PC-9 (cell line): ENCODE results near the gene IL5RA. TPM values are rescaled to one million over a fixed set of nuclear protein-coding genes. Genes with fewer than 3 reads are reported as not detected.

Experiments used
- BruUV-seq: library from RNA; stranded (reverse); fragments of 400-500 nt; replicated peaks from 2 replicates; lab custom pipeline; 2021; lab: Mats Ljungman, UMichigan
- CTCF ChIA-PET: fragments of 300-600 bp; sonication (Branson Sonifier 250); formaldehyde crosslinking; loops from one replicate; lab custom pipeline; 2022; ENCODE audit warnings: antibody characterized with exemption; lab: Charles Lee
- POLR2A ChIA-PET: fragments of 300-600 bp; sonication (Branson Sonifier 250); formaldehyde crosslinking; loops from one replicate; lab custom pipeline; 2022; ENCODE audit warnings: antibody characterized with exemption; ENCODE audit not compliant: unreplicated experiment; lab: Charles Lee
- DNase-seq, 2 experiments: peaks; one replicate each; pipeline versions ENCODE4 v3.0.0 to v3.0.0-alpha.2; 2015 to 2022; ENCODE audit warnings: mixed read lengths in 1 of 2
- H2AFZ ChIP-seq: fragments of 200-600 bp; sonication (generic); 2 replicates; pipeline ENCODE4 v1.8.1; 2017; ENCODE audit warnings: antibody characterized with exemption
- H3F3A ChIP-seq: fragments of 200-600 bp; sonication (generic); 2 replicates; pipeline ENCODE4 v1.8.1; 2017; ENCODE audit warnings: antibody characterized with exemption, mild to moderate bottlenecking, low read depth; ENCODE audit not compliant: insufficient read depth
- H3K27ac ChIP-seq: fragments of 200-600 bp; sonication (generic); 2 replicates; pipeline ENCODE4 v1.6.1; 2016; ENCODE audit warnings: mixed run types
- H3K27me3 ChIP-seq: fragments of 200-600 bp; sonication (generic); 2 replicates; pipeline ENCODE4 v1.6.1; 2016; ENCODE audit warnings: low read depth, mixed run types; ENCODE audit not compliant: insufficient read depth
- H3K36me3 ChIP-seq: fragments of 200-600 bp; sonication (generic); 2 replicates; pipeline ENCODE4 v1.6.1; 2016; ENCODE audit warnings: low read depth, mixed run types
- H3K4me1 ChIP-seq: fragments of 200-600 bp; sonication (generic); replicated peaks from 2 replicates; pipeline ENCODE4 v1.6.1; 2016; ENCODE audit warnings: mixed run types; ENCODE audit not compliant: insufficient read depth
- H3K4me2 ChIP-seq: fragments of 200-600 bp; sonication (generic); 2 replicates; pipeline ENCODE4 v1.6.1; 2017; ENCODE audit warnings: mixed run types
- H3K4me3 ChIP-seq: fragments of 200-600 bp; sonication (generic); 2 replicates; pipeline ENCODE4 v1.6.1; 2016; ENCODE audit warnings: mixed run types
- H3K79me2 ChIP-seq: fragments of 200-600 bp; sonication (generic); 2 replicates; pipeline ENCODE4 v1.6.1; 2017; ENCODE audit warnings: low read depth, mixed run types
- H3K9me2 ChIP-seq: fragments of 200-600 bp; sonication (generic); 2 replicates; pipeline ENCODE4 v1.8.1; 2017; ENCODE audit warnings: mild to moderate bottlenecking; ENCODE audit not compliant: insufficient read depth
- H3K9me3 ChIP-seq: fragments of 200-600 bp; sonication (generic); 2 replicates; pipeline ENCODE4 v1.8.1; 2016; ENCODE audit warnings: low read depth; ENCODE audit not compliant: insufficient read depth
- H4K20me1 ChIP-seq: fragments of 200-600 bp; sonication (generic); 2 replicates; pipeline ENCODE4 v1.8.1; 2017; ENCODE audit not compliant: insufficient read depth
- EZH2 ChIP-seq: fragments of 200-600 bp; sonication (generic); IDR thresholded peaks from 2 replicates; pipeline ENCODE4 v1.8.0; 2017; ENCODE audit warnings: antibody characterized with exemption, low read depth
- intact Hi-C: fragments of 100-400 bp; cut with micrococcal nuclease; formaldehyde crosslinking; loops from one replicate; pipeline ENCODE4 v1.10.0; 2022; ENCODE audit not compliant: unreplicated experiment
- total RNA-seq: library from RNA; stranded (reverse); gene quantifications from 2 replicates; pipeline ENCODE4 v1.2.3, GENCODE V29; 2021
- TF ChIP-seq, protein P1 (sequence below): fragments of 200-600 bp; sonication (generic); conservative IDR thresholded peaks from 2 replicates; pipeline ENCODE4 v1.6.1; 2017; ENCODE audit warnings: mixed run types, antibody characterized with exemption, mild to moderate bottlenecking, moderate library complexity

IL5RA gene
- total RNA-seq, 1 experiment from 2014 or later, result not detected

DNA sequence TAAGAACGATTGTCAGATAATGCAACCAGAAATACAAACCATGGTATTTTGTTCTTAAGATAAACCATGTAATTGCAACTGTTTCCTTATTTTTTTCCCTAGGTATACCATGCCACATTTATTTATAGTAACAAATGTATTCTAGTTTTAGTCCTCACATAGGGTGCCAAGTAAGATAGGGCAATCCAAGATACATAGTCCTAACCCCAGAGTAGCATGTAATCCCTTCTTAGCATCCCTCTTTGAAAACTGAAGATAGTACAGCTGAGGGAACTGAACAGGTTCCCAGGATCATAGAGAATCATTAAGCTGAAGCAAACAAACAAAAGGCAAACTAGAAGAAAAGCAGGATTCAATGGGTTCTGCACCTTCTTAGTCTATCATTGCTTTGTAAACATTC, 41.3 kb upstream of the IL5RA start:
- Histone ChIP-seq H3K4me2 (no peak overlapping the region), H3K27ac (no peak overlapping the region), H3K4me3 (no peak overlapping the region), H3K9me3 (no peaks in the 10 kb centered on the region), H3F3A (no peaks in the 10 kb centered on the region), H3K4me1 (no peaks in the 10 kb centered on the region), H3K9me2 (no peaks in the 10 kb centered on the region), H2AFZ (no peak overlapping the region), H3K27me3 (no peaks in the 10 kb centered on the region), H3K79me2 (no peaks in the 10 kb centered on the region), H4K20me1 (no peaks in the 10 kb centered on the region), H3K36me3 (no peaks in the 10 kb centered on the region)
- BruUV-seq, result no TSS peak
- CTCF ChIA-PET, result no interaction called here
- DNase-seq, result no peak
- intact Hi-C loops, result no loop called here
- TF ChIP-seq, protein P1, sequence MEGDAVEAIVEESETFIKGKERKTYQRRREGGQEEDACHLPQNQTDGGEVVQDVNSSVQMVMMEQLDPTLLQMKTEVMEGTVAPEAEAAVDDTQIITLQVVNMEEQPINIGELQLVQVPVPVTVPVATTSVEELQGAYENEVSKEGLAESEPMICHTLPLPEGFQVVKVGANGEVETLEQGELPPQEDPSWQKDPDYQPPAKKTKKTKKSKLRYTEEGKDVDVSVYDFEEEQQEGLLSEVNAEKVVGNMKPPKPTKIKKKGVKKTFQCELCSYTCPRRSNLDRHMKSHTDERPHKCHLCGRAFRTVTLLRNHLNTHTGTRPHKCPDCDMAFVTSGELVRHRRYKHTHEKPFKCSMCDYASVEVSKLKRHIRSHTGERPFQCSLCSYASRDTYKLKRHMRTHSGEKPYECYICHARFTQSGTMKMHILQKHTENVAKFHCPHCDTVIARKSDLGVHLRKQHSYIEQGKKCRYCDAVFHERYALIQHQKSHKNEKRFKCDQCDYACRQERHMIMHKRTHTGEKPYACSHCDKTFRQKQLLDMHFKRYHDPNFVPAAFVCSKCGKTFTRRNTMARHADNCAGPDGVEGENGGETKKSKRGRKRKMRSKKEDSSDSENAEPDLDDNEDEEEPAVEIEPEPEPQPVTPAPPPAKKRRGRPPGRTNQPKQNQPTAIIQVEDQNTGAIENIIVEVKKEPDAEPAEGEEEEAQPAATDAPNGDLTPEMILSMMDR, result no peak
- TF ChIP-seq EZH2, result no peak
- POLR2A ChIA-PET, result no interaction called here

DNA sequence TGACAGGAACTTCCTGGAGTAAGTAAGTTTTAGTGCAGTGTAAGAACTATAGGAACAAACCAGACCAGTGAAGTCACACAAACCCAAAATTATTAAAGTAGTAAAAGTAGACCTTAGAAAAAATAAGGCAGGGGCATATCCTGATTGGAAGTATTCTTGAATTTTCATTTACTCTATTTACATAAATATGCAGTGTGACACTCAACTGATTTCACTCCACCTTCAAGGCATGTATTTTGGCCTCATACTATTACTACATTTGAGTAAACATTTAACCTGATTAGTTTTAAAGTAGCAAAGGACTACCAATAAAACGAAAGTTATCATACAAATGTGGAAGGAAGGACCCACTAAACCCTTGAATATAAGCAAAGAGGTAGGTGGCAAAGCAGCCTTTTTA, 39.4 kb upstream of the IL5RA start:
- Histone ChIP-seq H3K9me3 (no peaks in the 10 kb centered on the region), H3K36me3 (no peaks in the 10 kb centered on the region), H3K27me3 (no peaks in the 10 kb centered on the region), H2AFZ (no peak overlapping the region), H3K4me1 (no peaks in the 10 kb centered on the region), H3F3A (no peaks in the 10 kb centered on the region), H3K9me2 (no peaks in the 10 kb centered on the region), H3K27ac (no peak overlapping the region), H3K4me2 (no peak overlapping the region), H3K79me2 (no peaks in the 10 kb centered on the region), H4K20me1 (no peaks in the 10 kb centered on the region), H3K4me3 (no peak overlapping the region)
- ChIA-PET CTCF (no interaction called here), POLR2A (no interaction called here)
- no peak for TF ChIP-seq EZH2
- TF ChIP-seq, protein P1, result no peak
- BruUV-seq, result no TSS peak
- intact Hi-C loops, result no loop called here
- no peak for DNase-seq

DNA sequence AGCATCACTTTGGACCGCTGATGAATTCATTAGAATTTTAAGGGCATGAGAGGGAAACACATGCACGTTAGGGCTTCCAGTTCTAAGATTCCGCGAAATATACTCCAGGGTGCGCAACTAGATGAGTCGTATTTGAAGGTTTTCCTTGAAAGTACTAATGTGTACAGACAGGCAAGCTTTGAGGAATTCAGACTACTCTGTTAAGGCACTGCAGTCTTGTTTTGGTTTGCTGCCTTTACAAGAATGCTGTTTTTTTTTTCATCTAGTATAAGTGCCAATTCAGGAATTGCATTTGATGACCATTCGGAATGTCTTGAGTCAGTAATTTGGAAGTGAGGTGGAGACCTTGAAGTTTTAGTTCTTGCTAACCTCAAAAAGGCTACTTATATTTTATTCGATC, 35.7 kb upstream of the IL5RA start:
- Histone ChIP-seq H3F3A (no peaks in the 10 kb centered on the region), H3K79me2 (no peaks in the 10 kb centered on the region), H2AFZ (no peak overlapping the region), H3K9me3 (no peaks in the 10 kb centered on the region), H3K4me1 (no peaks in the 10 kb centered on the region), H4K20me1 (no peaks in the 10 kb centered on the region), H3K4me3 (no peak overlapping the region), H3K36me3 (peaks cover 4% of the 10 kb centered on the region; the same call in 1 of the 2 replicates), H3K9me2 (no peaks in the 10 kb centered on the region), H3K27ac (no peak overlapping the region), H3K4me2 (no peak overlapping the region), H3K27me3 (no peaks in the 10 kb centered on the region)
- no peak for DNase-seq
- POLR2A ChIA-PET, result no interaction called here
- CTCF ChIA-PET, result no interaction called here
- BruUV-seq, result no TSS peak
- intact Hi-C loops, result no loop called here
- no peak for TF ChIP-seq EZH2
- TF ChIP-seq, protein P1, result no peak
